CD4-positive, alpha-beta T cell treated with Interleukin-2 at 100 ng/mL for 4 hours (primary cell): ENCODE results near the gene DNAJC15.
"Not testable (repeated sequence)": the region's sequence is repeated elsewhere in the genome, so short reads cannot be mapped to it uniquely, and the experiment has no call there.

Source experiments
- DNase-seq: peaks from one replicate; pipeline ENCODE4 v3.0.0-alpha.2; 2020; ENCODE audit warnings: low spot score

The DNAJC15 gene

GRCh38 chr13:43005460-43006236, 17.7 kb upstream of the DNAJC15 start:
- DNase-seq = no peak

- no peak for DNase-seq
Measured at GRCh38 chr13:43006893-43007631, 16.3 kb upstream of the DNAJC15 start.

- DNase-seq = no peak
Measured at GRCh38 chr13:43008596-43008995, 14.8 kb upstream of the DNAJC15 start.

- DNase-seq = no peak
Measured at GRCh38 chr13:43009506-43009905, 13.9 kb upstream of the DNAJC15 start.

GRCh38 chr13:43014162-43014561, 9.2 kb upstream of the DNAJC15 start:
- DNase-seq = no peak

GRCh38 chr13:43016226-43016625, 7.2 kb upstream of the DNAJC15 start:
- DNase-seq = no peak

- DNase-seq = no peak
Measured at GRCh38 chr13:43019811-43020210, 3.6 kb upstream of the DNAJC15 start.

GRCh38 chr13:43020794-43021193, 2.6 kb upstream of the DNAJC15 start:
- DNase-seq = no peak

- DNase-seq = no peak
Measured at GRCh38 chr13:43021926-43022670, 1.3 kb upstream of the DNAJC15 start.

GRCh38 chr13:43022934-43023288, 475 bp upstream of the DNAJC15 start:
- no peak for DNase-seq

GRCh38 chr13:43026262-43026661, 2.9 kb downstream of the DNAJC15 start:
- DNase-seq = no peak

GRCh38 chr13:43030548-43030947, 7.2 kb downstream of the DNAJC15 start:
- DNase-seq = no peak

GRCh38 chr13:43031881-43032280, 8.5 kb downstream of the DNAJC15 start:
- no peak for DNase-seq

- no peak for DNase-seq
Measured at GRCh38 chr13:43033038-43033437, 9.7 kb downstream of the DNAJC15 start.

GRCh38 chr13:43036351-43037250, 13.2 kb downstream of the DNAJC15 start:
- no peak for DNase-seq

- DNase-seq = no peak
Measured at GRCh38 chr13:43039966-43040365, 16.6 kb downstream of the DNAJC15 start.

GRCh38 chr13:43040581-43041368, 17.4 kb downstream of the DNAJC15 start:
- not testable (repeated sequence) for DNase-seq

GRCh38 chr13:43041369-43041921, 18.1 kb downstream of the DNAJC15 start:
- no peak for DNase-seq

GRCh38 chr13:43042410-43042921, 19.1 kb downstream of the DNAJC15 start:
- no peak for DNase-seq

GRCh38 chr13:43044720-43045301, 21.4 kb downstream of the DNAJC15 start:
- no peak for DNase-seq
